Ishikawa (cell line): ENCODE data around the gene PRDX6.

Experiments
- CEBPB ChIP-seq: IDR thresholded peaks from 2 replicates; pipeline ENCODE4 v1.6.1; 2012
- EP300 ChIP-seq: IDR thresholded peaks from 2 replicates; pipeline ENCODE4 v1.6.1; 2012; ENCODE audit warnings: borderline replicate concordance
- FOXM1 ChIP-seq: IDR thresholded peaks from 2 replicates; pipeline ENCODE4 v1.6.1; 2012; ENCODE audit warnings: low read depth, borderline replicate concordance
- MAX ChIP-seq: IDR thresholded peaks from 2 replicates; pipeline ENCODE4 v1.6.1; 2012
- RAD21 ChIP-seq: IDR thresholded peaks from 2 replicates; pipeline ENCODE4 v1.6.1; 2012; ENCODE audit warnings: low read depth
- REST ChIP-seq: IDR thresholded peaks from 2 replicates; pipeline ENCODE4 v1.6.1; 2012; ENCODE audit warnings: low read depth, mild to moderate bottlenecking
- USF1 ChIP-seq: IDR thresholded peaks from 2 replicates; pipeline ENCODE4 v1.6.1; 2012

GRCh38 chr1:173509797-173510196, 32.7 kb downstream of the PRDX6 start:
- TF ChIP-seq CEBPB (no peak), EP300 (no peak), FOXM1 (no peak), USF1 (no peak), REST (no peak), RAD21 (no peak), MAX (no peak)
